IgD-negative memory B cell (primary cell): Measurements from ENCODE around the gene MCM8. TPM values are rescaled to one million over a fixed set of nuclear protein-coding genes. Genes with fewer than 3 reads are reported as not detected.

ENCODE experiments used
- H3K27ac Mint-ChIP-seq, 3 donors: one replicate each; pipeline ENCODE4 v1.8.0; 2020 to 2022; ENCODE audit warnings: mild to moderate bottlenecking in 3 of 3, mixed read lengths in 3 of 3, moderate library complexity in 1 of 3
- H3K27me3 Mint-ChIP-seq: one replicate; pipeline ENCODE4 v1.8.0; 2021; ENCODE audit warnings: mixed read lengths
- H3K36me3 Mint-ChIP-seq: one replicate; pipeline ENCODE4 v1.8.0; 2020; ENCODE audit warnings: mild to moderate bottlenecking, mixed read lengths
- H3K4me1 Mint-ChIP-seq, 3 donors: one replicate each; pipeline ENCODE4 v1.8.0; 2020 to 2022; ENCODE audit warnings: mixed read lengths in 3 of 3, mild to moderate bottlenecking in 1 of 3
- H3K4me3 Mint-ChIP-seq, 4 donors: one replicate each; pipeline ENCODE4 v1.8.0; 2020 to 2022; ENCODE audit warnings: mild to moderate bottlenecking in 4 of 4, mixed read lengths in 4 of 4, moderate library complexity in 3 of 4
- H3K9me3 Mint-ChIP-seq, 3 donors: one replicate each; pipeline ENCODE4 v1.8.0; 2020 to 2021; ENCODE audit warnings: mixed read lengths in 3 of 3, mild to moderate bottlenecking in 1 of 3
- polyA plus RNA-seq: library from polyadenylated mRNA; unstranded; fragments of 300-500 nt; fragmentation: Illumina TruSeq; gene quantifications from one replicate; pipeline ENCODE4 v1.2.3, GENCODE V29; 2021

The MCM8 gene
- polyA plus RNA-seq, 1 donor from 2014 or later = 0.93 TPM

GRCh38 chr20:5973971-5974370 lies 23.5 kb downstream of the MCM8 start:
- Mint-ChIP-seq H3K4me3 (no peak overlapping the region), H3K27me3 (no peaks in the 10 kb centered on the region), H3K4me1 (peaks cover 0 to 1% (median 0%) of the 10 kb centered on the region in 3 donors), H3K36me3 (peaks cover 4% of the 10 kb centered on the region), H3K9me3 (no peaks in the 10 kb centered on the region), H3K27ac (no peak overlapping the region)

GRCh38 chr20:5974531-5974930 lies 24.1 kb downstream of the MCM8 start:
- Mint-ChIP-seq H3K4me3 (no peak overlapping the region), H3K9me3 (no peaks in the 10 kb centered on the region), H3K36me3 (peaks cover 7% of the 10 kb centered on the region), H3K27me3 (no peaks in the 10 kb centered on the region), H3K27ac (no peak overlapping the region), H3K4me1 (no peaks in the 10 kb centered on the region)

GRCh38 chr20:5975778-5976177 lies 25.3 kb downstream of the MCM8 start:
- Mint-ChIP-seq H3K36me3 (peaks cover 11% of the 10 kb centered on the region), H3K27me3 (no peaks in the 10 kb centered on the region), H3K4me3 (no peak overlapping the region), H3K27ac (no peak overlapping the region), H3K9me3 (no peaks in the 10 kb centered on the region), H3K4me1 (no peaks in the 10 kb centered on the region)

GRCh38 chr20:5977223-5977622 lies 26.8 kb downstream of the MCM8 start:
- no peak overlapping the region for H3K27ac Mint-ChIP-seq

GRCh38 chr20:5977975-5978374 lies 27.5 kb downstream of the MCM8 start:
- no peaks in the 10 kb centered on the region for H3K27me3 Mint-ChIP-seq

More at GRCh38 chr20:5977223-5977622, 26.8 kb downstream of the MCM8 start:
- H3K36me3 Mint-ChIP-seq = peaks cover 11% of the 10 kb centered on the region
- H3K4me1 Mint-ChIP-seq = no peaks in the 10 kb centered on the region
- H3K27me3 Mint-ChIP-seq = no peaks in the 10 kb centered on the region
- no peaks in the 10 kb centered on the region for H3K9me3 Mint-ChIP-seq
- no peak overlapping the region for H3K4me3 Mint-ChIP-seq

GRCh38 chr20:5979801-5980200 lies 29.3 kb downstream of the MCM8 start:
- no peak overlapping the region for H3K4me3 Mint-ChIP-seq
- peaks cover 7% of the 10 kb centered on the region for H3K36me3 Mint-ChIP-seq
- H3K27me3 Mint-ChIP-seq = no peaks in the 10 kb centered on the region
- no peaks in the 10 kb centered on the region for H3K4me1 Mint-ChIP-seq
- H3K9me3 Mint-ChIP-seq = no peaks in the 10 kb centered on the region
- H3K27ac Mint-ChIP-seq = peak overlapping the region in 1 of 3 donors; percentile 63

More at GRCh38 chr20:5977975-5978374, 27.5 kb downstream of the MCM8 start:
- Mint-ChIP-seq H3K27ac (no peak overlapping the region), H3K36me3 (peaks cover 11% of the 10 kb centered on the region), H3K4me1 (no peaks in the 10 kb centered on the region), H3K4me3 (no peak overlapping the region), H3K9me3 (no peaks in the 10 kb centered on the region)

GRCh38 chr20:5980720-5981538 lies 30.5 kb downstream of the MCM8 start:
- no peak overlapping the region for H3K4me3 Mint-ChIP-seq
- H3K27ac Mint-ChIP-seq = no peak overlapping the region
- H3K9me3 Mint-ChIP-seq = no peaks in the 10 kb centered on the region
- no peaks in the 10 kb centered on the region for H3K27me3 Mint-ChIP-seq
- H3K36me3 Mint-ChIP-seq = peaks cover 7% of the 10 kb centered on the region
- peaks cover 0 to 2% (median 2%) of the 10 kb centered on the region in 3 donors for H3K4me1 Mint-ChIP-seq

GRCh38 chr20:5987383-5987782 lies 36.9 kb downstream of the MCM8 start:
- Mint-ChIP-seq H3K36me3 (peaks cover 3% of the 10 kb centered on the region), H3K9me3 (no peaks in the 10 kb centered on the region), H3K27ac (no peak overlapping the region), H3K27me3 (no peaks in the 10 kb centered on the region), H3K4me3 (no peak overlapping the region), H3K4me1 (peaks cover 0 to 4% (median 3%) of the 10 kb centered on the region in 3 donors)

- Mint-ChIP-seq H3K9me3 (no peaks in the 10 kb centered on the region), H3K27ac (no peak overlapping the region), H3K4me3 (no peak overlapping the region), H3K36me3 (peaks cover 3% of the 10 kb centered on the region), H3K4me1 (peaks cover 0 to 4% (median 3%) of the 10 kb centered on the region in 3 donors), H3K27me3 (no peaks in the 10 kb centered on the region)
Observed at GRCh38 chr20:5989539-5989938, 39.1 kb downstream of the MCM8 start.

- no peak overlapping the region for H3K27ac Mint-ChIP-seq
- no peak overlapping the region for H3K4me3 Mint-ChIP-seq
- H3K36me3 Mint-ChIP-seq = peaks cover 3% of the 10 kb centered on the region
- no peaks in the 10 kb centered on the region for H3K27me3 Mint-ChIP-seq
- H3K9me3 Mint-ChIP-seq = no peaks in the 10 kb centered on the region
- H3K4me1 Mint-ChIP-seq = peaks cover 0 to 11% (median 1%) of the 10 kb centered on the region in 3 donors
Observed at GRCh38 chr20:5990946-5991345, 40.5 kb downstream of the MCM8 start.

- Mint-ChIP-seq H3K27me3 (no peaks in the 10 kb centered on the region), H3K4me3 (no peak overlapping the region), H3K36me3 (peaks cover 4% of the 10 kb centered on the region), H3K27ac (no peak overlapping the region), H3K9me3 (no peaks in the 10 kb centered on the region), H3K4me1 (peaks cover 3 to 9% (median 3%) of the 10 kb centered on the region in 3 donors)
Observed at GRCh38 chr20:5991623-5992441, 41.4 kb downstream of the MCM8 start.

- H3K4me1 Mint-ChIP-seq = peaks cover 4 to 9% (median 4%) of the 10 kb centered on the region in 3 donors
- H3K36me3 Mint-ChIP-seq = peaks cover 2% of the 10 kb centered on the region
- no peak overlapping the region for H3K4me3 Mint-ChIP-seq
- H3K27me3 Mint-ChIP-seq = no peaks in the 10 kb centered on the region
- no peaks in the 10 kb centered on the region for H3K9me3 Mint-ChIP-seq
- peak overlapping the region in 1 of 3 donors; percentile 90 for H3K27ac Mint-ChIP-seq
Observed at GRCh38 chr20:5996765-5997164, 46.3 kb downstream of the MCM8 start.

GRCh38 chr20:5999783-6000182 lies 49.3 kb downstream of the MCM8 start:
- H3K27ac Mint-ChIP-seq = no peak overlapping the region
- H3K4me1 Mint-ChIP-seq = peaks cover 4 to 19% (median 5%) of the 10 kb centered on the region in 3 donors
- no peaks in the 10 kb centered on the region for H3K9me3 Mint-ChIP-seq
- no peaks in the 10 kb centered on the region for H3K27me3 Mint-ChIP-seq
- no peak overlapping the region for H3K4me3 Mint-ChIP-seq
- peaks cover 2% of the 10 kb centered on the region for H3K36me3 Mint-ChIP-seq

GRCh38 chr20:6000871-6001270 lies 50.4 kb downstream of the MCM8 start:
- Mint-ChIP-seq H3K36me3 (peaks cover 2% of the 10 kb centered on the region), H3K27ac (no peak overlapping the region), H3K9me3 (no peaks in the 10 kb centered on the region), H3K4me3 (no peak overlapping the region), H3K4me1 (peaks cover 4 to 16% (median 5%) of the 10 kb centered on the region in 3 donors), H3K27me3 (no peaks in the 10 kb centered on the region)

- Mint-ChIP-seq H3K9me3 (no peaks in the 10 kb centered on the region), H3K4me1 (peaks cover 15 to 40% (median 18%) of the 10 kb centered on the region in 3 donors), H3K27ac (peak overlapping the region; percentile 89 to 91 (median 89)), H3K4me3 (peak overlapping the region; percentile 95 to 99 (median 98)), H3K27me3 (no peaks in the 10 kb centered on the region), H3K36me3 (peaks cover 3% of the 10 kb centered on the region)
Observed at GRCh38 chr20:6006603-6006949, 56.1 kb downstream of the MCM8 start.
